HEK293T (cell line): Measurements from ENCODE around the gene NKX3-2.

Experiments used
- ARNT ChIP-seq: fragments of 450-650 bp; IDR thresholded peaks from 2 replicates; pipeline ENCODE4 v1.6.1; 2017; ENCODE audit warnings: mild to moderate bottlenecking
- BHLHE40 ChIP-seq: fragments of 450-650 bp; IDR thresholded peaks from 2 replicates; pipeline ENCODE4 v1.6.1; 2016; ENCODE audit warnings: mild to moderate bottlenecking, moderate library complexity, borderline replicate concordance
- ELF4 ChIP-seq: fragments of 450-650 bp; IDR thresholded peaks from 2 replicates; pipeline ENCODE4 v1.6.1; 2017; ENCODE audit warnings: antibody characterized with exemption
- SP1 ChIP-seq: fragments of 450-650 bp; IDR thresholded peaks from 2 replicates; pipeline ENCODE4 v1.6.1; 2017
- SUZ12 ChIP-seq: fragments of 450-650 bp; IDR thresholded peaks from 2 replicates; pipeline ENCODE4 v1.6.1; 2016; ENCODE audit warnings: mild to moderate bottlenecking

DNA sequence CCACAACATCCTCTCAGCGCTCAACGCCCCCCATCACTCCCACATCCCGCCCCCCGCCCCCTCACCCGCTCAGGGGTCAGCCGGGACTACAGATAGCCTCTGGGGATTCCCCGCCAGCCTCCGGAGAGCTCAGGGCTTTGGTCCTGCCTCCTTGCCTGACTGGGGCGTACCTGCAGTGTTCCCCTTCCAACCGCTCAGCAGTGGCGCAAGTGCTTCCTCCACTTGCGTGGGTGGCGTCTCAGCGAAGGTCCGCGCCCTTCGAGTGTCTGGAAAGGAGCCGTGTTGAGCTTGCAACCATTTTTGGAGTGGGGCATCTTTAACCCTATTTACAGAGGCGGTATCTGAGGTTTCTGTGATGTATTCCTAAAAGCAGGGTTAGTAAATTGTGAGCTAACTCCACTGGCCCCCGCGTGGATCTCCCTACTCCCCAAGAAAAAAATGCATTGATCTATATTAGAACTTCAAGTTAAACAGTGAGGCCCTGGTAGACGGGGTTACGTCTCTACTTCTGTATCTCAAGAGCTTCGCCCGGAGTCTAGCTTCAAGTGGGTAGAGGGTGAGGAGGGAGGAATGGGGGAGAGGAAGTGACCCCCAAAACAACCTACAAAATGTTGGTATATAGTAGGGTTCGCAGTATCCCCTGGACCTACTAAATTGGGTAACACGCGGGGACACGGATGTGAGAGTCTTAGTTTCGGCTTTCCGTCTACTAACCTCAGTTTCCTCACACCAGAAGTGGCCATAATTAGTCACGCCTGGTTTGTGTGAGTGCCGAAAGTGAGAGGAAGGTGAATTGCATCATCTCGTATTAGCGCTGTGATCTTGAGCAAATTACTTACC, 16.1 kb downstream of the NKX3-2 start:
- no peak for TF ChIP-seq ARNT
- TF ChIP-seq SUZ12: no peak
- TF ChIP-seq SP1: no peak
- TF ChIP-seq BHLHE40: no peak
- no peak for TF ChIP-seq ELF4
